C4-2B (cell line): Measurements from ENCODE around the gene C1R.
"Not testable (repeated sequence)": the region's sequence is repeated elsewhere in the genome, so short reads cannot be mapped to it uniquely, and the experiment has no call there.

ENCODE experiments used
- H3K27ac ChIP-seq: fragments of 450-650 bp; 2 replicates; pipeline ENCODE4 v1.5.1; 2017
- ZFX ChIP-seq: fragments of 450-650 bp; IDR thresholded peaks from 2 replicates; pipeline ENCODE4 v1.6.1; 2017
- TF ChIP-seq, protein P1 (sequence below): fragments of 450-650 bp; conservative IDR thresholded peaks from 2 replicates; pipeline ENCODE4 v1.5.1; 2017; ENCODE audit warnings: mild to moderate bottlenecking

The C1R gene

DNA sequence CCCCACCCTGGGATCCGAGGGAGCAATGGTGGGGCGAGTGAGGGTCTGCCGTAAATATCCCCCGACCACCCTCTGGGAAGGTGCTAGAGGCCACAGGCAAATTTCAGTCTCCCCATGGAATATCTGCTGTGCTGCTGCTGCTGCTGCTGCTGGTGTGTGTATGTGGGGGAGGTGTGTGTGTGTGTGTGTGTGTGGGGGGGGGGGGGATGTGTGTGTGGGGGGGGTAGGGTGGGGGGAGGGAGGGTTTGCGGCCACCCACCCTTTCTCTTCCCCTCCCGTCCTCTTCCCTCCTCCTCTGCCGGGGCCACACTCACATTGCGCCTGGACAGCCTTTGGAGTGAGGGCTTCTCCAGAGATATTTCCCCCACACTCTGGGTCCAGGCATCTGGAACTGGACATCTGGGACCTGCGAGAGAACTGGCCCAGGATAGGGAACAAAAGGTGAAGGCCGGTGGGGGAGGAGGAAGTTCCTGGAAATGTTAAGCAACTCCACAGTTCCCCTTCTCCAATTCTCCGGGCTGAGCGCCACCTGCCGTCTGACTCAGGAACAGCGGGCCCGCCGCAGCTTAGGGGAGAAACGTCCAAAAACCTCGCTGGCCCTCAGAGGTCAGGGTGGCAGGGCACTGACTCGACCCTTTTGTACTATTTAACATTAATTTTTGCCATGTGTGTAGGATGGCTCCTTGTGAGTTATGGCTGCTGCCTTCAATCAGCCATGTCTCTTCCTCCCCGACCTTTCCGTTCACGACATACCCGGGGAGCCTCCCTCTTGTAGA, 16.7 kb upstream of the C1R start, which contains the start of gene C1RL:
TSS of gene C1RL (minus strand) at position 419 of the 776 bp plus-strand sequence. CDS start at position 385, 34 bp downstream.
- TF ChIP-seq, protein P1, sequence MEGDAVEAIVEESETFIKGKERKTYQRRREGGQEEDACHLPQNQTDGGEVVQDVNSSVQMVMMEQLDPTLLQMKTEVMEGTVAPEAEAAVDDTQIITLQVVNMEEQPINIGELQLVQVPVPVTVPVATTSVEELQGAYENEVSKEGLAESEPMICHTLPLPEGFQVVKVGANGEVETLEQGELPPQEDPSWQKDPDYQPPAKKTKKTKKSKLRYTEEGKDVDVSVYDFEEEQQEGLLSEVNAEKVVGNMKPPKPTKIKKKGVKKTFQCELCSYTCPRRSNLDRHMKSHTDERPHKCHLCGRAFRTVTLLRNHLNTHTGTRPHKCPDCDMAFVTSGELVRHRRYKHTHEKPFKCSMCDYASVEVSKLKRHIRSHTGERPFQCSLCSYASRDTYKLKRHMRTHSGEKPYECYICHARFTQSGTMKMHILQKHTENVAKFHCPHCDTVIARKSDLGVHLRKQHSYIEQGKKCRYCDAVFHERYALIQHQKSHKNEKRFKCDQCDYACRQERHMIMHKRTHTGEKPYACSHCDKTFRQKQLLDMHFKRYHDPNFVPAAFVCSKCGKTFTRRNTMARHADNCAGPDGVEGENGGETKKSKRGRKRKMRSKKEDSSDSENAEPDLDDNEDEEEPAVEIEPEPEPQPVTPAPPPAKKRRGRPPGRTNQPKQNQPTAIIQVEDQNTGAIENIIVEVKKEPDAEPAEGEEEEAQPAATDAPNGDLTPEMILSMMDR: peak; percentile 98
- TF ChIP-seq ZFX: no peak
- peak within 1 kb of the TSS; percentile 77 for H3K27ac ChIP-seq

DNA sequence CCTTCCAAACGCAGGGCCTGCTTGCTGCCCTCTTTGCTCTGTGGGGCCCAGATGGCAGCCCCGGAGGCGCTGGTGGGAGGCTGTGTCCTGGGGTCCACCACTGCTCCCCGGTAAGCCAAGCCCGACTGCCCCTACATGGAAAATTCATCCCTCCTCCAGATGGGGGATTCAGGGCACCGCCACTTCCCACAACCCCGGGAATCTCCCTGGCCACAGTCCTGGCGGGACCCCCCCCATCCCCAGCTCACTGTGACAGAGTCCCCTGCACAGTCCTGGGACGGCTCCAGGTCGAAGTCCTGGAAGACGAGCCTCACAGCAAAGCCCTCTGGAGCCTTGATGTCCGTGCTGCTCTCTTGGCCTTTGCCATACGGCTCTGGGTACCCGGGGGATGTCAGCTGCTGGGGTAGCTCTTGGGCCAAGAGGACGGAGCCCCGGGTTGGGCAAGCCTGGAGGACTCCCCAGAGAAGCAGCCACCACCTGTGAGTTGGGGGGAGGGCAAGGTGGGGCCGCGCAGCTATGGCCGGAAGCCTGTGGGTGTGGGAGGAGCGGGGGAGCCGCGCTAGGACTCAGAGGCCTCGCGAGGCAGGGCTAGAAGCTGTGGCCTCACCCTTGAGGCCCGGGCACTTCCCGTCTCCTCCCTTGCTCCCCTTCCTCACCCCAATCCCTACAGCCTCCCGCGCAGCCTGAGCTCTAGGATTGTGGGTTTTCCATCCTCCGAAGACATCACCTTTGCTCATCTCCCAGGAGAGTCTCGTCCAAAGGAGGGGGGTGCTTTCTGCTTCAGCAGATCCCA, 16.0 kb upstream of the C1R start:
- TF ChIP-seq, protein P1: no peak
- no peak; the same call in 1 of the 2 replicates for TF ChIP-seq ZFX
- peak overlapping the region; percentile 77 for H3K27ac ChIP-seq

DNA sequence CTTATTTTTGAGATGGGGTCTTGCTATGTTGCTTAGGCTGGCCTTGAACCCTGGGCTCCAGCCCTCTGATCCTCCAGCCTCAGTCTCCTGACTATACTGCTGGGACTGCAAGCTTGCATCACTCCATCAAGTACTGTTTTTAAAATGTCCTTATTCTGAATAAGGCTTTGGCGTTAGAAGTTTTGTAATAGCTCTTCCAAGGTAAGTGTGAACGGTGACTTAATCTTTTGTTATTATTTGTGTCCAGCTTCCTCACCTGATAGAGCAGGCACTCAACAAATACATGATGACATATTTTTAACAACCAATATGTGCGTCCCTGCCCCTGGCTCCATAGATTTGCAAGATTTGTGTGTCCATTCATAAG, 15.4 kb upstream of the C1R start:
- H3K27ac ChIP-seq: peak overlapping the region; percentile 77
- TF ChIP-seq, protein P1: no peak
- no peak for TF ChIP-seq ZFX

DNA sequence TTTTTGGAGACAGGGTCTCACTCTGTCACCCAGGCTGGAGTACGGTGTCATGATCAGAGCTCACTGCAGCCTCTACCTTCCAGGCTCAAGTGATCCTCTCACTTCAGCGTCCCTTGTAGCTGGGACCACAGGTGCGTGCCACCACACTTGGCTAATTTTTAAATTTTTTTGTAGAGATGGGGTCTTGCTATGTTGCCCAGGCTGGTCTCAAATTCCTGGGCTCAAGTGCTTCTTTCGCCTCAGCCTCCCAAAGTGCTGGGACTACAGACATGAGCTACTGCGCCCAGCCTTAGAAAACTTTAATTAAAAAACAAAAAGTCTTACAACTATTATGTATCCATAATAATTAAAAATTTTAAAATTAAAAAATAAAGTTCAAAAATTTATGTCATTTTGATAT, 14.9 kb upstream of the C1R start:
- not testable (repeated sequence) for H3K27ac ChIP-seq

DNA sequence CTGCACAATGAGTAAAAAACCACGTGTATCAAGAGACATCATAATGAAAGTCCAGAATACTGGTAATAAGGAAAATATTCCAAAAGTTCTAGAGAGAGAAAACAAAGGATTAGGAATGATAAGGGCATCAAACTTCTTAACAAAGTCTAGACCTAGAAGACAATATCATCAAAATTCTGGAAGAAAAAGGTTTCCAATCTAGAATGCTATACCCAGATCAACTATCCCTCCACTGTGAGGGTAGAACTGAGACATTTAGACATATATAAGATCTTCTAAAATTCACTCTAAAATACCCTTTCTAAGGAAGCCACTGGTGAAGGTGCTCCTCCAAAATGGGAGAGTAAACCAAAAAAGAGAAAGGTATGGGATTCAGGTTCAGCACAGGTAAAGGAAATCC, 13.8 kb upstream of the C1R start:
- H3K27ac ChIP-seq: no peak overlapping the region
- no peak for TF ChIP-seq ZFX
- TF ChIP-seq, protein P1: no peak

DNA sequence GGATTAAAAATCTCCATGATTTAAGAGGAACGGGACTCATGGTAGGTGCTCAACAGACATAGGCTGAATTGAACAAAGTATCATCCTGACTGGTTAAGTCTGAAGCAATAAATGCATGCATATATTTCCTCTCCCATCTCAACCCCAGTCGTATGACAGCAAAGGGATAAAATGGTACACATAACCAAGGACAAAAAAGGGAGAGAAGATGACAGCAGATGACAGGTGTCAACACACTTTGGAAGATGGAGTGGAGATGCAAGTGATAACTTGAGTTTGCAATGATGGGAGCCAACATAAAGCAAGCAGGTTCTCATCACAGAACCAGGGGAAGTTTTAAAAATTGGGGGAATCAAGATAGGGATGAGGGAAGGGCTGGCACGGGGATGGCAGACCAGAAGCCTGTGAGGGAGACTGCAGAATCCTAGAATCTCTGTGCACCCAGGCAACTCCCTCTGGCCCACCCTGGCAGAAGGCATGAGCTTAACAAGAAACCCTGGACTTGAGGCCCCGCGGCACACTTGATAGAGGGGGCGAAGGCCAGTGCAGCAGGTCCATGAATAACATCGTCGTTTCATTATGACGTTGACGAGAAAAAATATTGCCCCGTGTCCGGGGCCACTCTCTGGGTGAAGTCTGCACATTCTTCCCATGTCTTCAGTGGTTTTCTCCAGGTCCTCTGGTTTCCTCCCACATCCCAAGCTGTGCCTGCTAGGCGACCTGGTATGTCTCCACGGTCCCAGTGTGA, 11.8 kb upstream of the C1R start:
- TF ChIP-seq, protein P1: no peak
- no peak for TF ChIP-seq ZFX
- no peak overlapping the region for H3K27ac ChIP-seq

DNA sequence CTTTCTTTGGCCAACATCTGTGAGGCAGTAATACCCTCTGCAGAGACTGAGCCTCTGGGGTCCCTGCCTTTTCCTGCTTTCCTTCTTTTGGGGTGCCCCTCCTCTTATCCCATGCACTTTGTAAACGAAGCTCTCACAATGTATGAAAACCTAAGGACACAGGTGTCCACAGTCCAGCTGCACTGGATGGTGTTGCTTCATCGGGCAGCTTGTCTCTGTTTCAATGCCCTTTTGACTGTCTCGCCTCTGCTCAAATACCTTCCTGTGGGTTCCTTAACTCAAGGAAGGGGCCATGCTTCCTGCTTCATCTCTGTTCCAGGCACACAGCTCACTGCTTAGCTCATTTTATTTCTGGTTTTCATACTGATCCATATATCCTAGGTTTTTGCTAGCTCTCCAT, 10.3 kb upstream of the C1R start:
- H3K27ac ChIP-seq: no peak overlapping the region
- TF ChIP-seq ZFX: no peak
- TF ChIP-seq, protein P1: no peak
